ENCODE results near the gene ZNHIT2. TPM values are rescaled to one million over a fixed set of nuclear protein-coding genes. Genes with fewer than 3 reads are reported as not detected.
A peak's percentile ranks its signal among the peaks of the same experiment; 100 is the strongest.

The ZNHIT2 gene
- total and polyA plus RNA-seq, 10 of the 15 experiments (the other 5 are each of a cell fraction or from before 2014, with no cell fraction given), result 0.24 to 20.4 (median 15.5) TPM; not detected in 1

- TF ChIP-seq, protein P1, sequence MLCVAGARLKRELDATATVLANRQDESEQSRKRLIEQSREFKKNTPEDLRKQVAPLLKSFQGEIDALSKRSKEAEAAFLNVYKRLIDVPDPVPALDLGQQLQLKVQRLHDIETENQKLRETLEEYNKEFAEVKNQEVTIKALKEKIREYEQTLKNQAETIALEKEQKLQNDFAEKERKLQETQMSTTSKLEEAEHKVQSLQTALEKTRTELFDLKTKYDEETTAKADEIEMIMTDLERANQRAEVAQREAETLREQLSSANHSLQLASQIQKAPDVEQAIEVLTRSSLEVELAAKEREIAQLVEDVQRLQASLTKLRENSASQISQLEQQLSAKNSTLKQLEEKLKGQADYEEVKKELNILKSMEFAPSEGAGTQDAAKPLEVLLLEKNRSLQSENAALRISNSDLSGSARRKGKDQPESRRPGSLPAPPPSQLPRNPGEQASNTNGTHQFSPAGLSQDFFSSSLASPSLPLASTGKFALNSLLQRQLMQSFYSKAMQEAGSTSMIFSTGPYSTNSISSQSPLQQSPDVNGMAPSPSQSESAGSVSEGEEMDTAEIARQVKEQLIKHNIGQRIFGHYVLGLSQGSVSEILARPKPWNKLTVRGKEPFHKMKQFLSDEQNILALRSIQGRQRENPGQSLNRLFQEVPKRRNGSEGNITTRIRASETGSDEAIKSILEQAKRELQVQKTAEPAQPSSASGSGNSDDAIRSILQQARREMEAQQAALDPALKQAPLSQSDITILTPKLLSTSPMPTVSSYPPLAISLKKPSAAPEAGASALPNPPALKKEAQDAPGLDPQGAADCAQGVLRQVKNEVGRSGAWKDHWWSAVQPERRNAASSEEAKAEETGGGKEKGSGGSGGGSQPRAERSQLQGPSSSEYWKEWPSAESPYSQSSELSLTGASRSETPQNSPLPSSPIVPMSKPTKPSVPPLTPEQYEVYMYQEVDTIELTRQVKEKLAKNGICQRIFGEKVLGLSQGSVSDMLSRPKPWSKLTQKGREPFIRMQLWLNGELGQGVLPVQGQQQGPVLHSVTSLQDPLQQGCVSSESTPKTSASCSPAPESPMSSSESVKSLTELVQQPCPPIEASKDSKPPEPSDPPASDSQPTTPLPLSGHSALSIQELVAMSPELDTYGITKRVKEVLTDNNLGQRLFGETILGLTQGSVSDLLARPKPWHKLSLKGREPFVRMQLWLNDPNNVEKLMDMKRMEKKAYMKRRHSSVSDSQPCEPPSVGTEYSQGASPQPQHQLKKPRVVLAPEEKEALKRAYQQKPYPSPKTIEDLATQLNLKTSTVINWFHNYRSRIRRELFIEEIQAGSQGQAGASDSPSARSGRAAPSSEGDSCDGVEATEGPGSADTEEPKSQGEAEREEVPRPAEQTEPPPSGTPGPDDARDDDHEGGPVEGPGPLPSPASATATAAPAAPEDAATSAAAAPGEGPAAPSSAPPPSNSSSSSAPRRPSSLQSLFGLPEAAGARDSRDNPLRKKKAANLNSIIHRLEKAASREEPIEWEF (IDR thresholded peaks at IDR 0.05; ENCODE audit: insufficient replicate concordance, low read depth, low read length), result no peak
- TF ChIP-seq ZZZ3 (IDR thresholded peaks at IDR 0.05; ENCODE audit: control insufficient read depth, insufficient read length, low read depth) (no peak), JUNB (IDR thresholded peaks at IDR 0.05) (no peak; the same call in 1 of the 2 replicates), SREBF1 (IDR thresholded peaks at IDR 0.05; ENCODE audit: low read length) (peak; percentile 87), RCOR1 (conservative IDR thresholded peaks at IDR 0.05; ENCODE audit: low read depth, low read length) (no peak), RAD51 (IDR thresholded peaks at IDR 0.05) (no peak), IKZF2 (IDR thresholded peaks at IDR 0.05) (no peak), MXI1 (IDR thresholded peaks at IDR 0.05; ENCODE audit: low read depth, low read length) (peak; percentile 97), RFX5 (IDR thresholded peaks at IDR 0.05; ENCODE audit: low read depth, low read length) (no peak), FOXM1 (IDR thresholded peaks at IDR 0.05; ENCODE audit: low read depth, low read length) (peak; percentile 56; the same call in 1 of the 2 replicates), ZBTB40 (IDR thresholded peaks at IDR 0.05; ENCODE audit: borderline replicate concordance) (peak; percentile 98), TBL1XR1 (IDR thresholded peaks at IDR 0.05; ENCODE audit: low read depth, low read length) (peak; percentile 75; the same call in 1 of the 2 replicates), SMAD5 (IDR thresholded peaks at IDR 0.05; ENCODE audit: low read depth) (peak; percentile 75; the same call in 1 of the 2 replicates)
- TF ChIP-seq, protein P2, sequence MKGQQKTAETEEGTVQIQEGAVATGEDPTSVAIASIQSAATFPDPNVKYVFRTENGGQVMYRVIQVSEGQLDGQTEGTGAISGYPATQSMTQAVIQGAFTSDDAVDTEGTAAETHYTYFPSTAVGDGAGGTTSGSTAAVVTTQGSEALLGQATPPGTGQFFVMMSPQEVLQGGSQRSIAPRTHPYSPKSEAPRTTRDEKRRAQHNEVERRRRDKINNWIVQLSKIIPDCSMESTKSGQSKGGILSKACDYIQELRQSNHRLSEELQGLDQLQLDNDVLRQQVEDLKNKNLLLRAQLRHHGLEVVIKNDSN (IDR thresholded peaks at IDR 0.05; ENCODE audit: borderline replicate concordance, extremely low read length, insufficient read depth, low read depth, low read length), result no peak
- TF ChIP-seq, protein P3, sequence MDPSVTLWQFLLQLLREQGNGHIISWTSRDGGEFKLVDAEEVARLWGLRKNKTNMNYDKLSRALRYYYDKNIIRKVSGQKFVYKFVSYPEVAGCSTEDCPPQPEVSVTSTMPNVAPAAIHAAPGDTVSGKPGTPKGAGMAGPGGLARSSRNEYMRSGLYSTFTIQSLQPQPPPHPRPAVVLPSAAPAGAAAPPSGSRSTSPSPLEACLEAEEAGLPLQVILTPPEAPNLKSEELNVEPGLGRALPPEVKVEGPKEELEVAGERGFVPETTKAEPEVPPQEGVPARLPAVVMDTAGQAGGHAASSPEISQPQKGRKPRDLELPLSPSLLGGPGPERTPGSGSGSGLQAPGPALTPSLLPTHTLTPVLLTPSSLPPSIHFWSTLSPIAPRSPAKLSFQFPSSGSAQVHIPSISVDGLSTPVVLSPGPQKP (IDR thresholded peaks at IDR 0.05; ENCODE audit: low read depth, low read length), result peak; percentile 87
Measured at GRCh38 chr11:65117206-65118096, at the start of gene ZNHIT2 (continued).

Data from GM12878 (cell line).